Mucosa of descending colon (tissue), 3 donors: ENCODE measurements around the gene IFRD2. TPM values are rescaled to one million over a fixed set of nuclear protein-coding genes. Genes with fewer than 3 reads are reported as not detected.

Experiments
- ATAC-seq: fragments of 200-7000 bp; cut with Tn5 transposase; one replicate; pipeline ENCODE4 v1.9.1; 2020; ENCODE audit warnings: mild to moderate bottlenecking, moderate library complexity
- DNase-seq, 3 donors: peaks; one replicate each; pipeline ENCODE4 v3.0.0-alpha.2; 2020
- H3K36me3 ChIP-seq: fragments of 200-600 bp; one replicate; pipeline ENCODE4 v1.8.0; 2021; ENCODE audit warnings: low read depth, mild to moderate bottlenecking
- H3K4me1 ChIP-seq: fragments of 200-600 bp; one replicate; pipeline ENCODE4 v1.8.0; 2021; ENCODE audit warnings: low read depth, mild to moderate bottlenecking
- H3K4me3 ChIP-seq: fragments of 200-600 bp; one replicate; pipeline ENCODE4 v1.8.0; 2021; ENCODE audit warnings: mild to moderate bottlenecking
- H3K9me3 ChIP-seq: fragments of 200-600 bp; one replicate; pipeline ENCODE4 v1.8.0; 2021; ENCODE audit warnings: mild to moderate bottlenecking
- CTCF ChIP-seq: fragments of 200-600 bp; IDR thresholded peaks from one replicate; pipeline ENCODE4 v1.8.0; 2022; ENCODE audit warnings: antibody characterized with exemption, mild to moderate bottlenecking
- intact Hi-C, 2 donors: fragments of 100-400 bp; cut with DNase I in 1 of 2; cut with micrococcal nuclease in 1 of 2; formaldehyde crosslinking; loops; one replicate each; pipeline versions ENCODE4 v1.11.0 to v1.11.1; 2022; cut with DNase I, micrococcal nuclease
- total RNA-seq, 3 donors: library from RNA; stranded (reverse); fragmentation: NEBNext Ultra II Directional in 2 of 3; extraction: Animal tissue kit (Norgen Biotek cat#: 25700) in 2 of 3; gene quantifications; one replicate each; pipeline versions ENCODE4 v1.2.1 to v1.2.4, GENCODE V29; 2021 to 2023
- donor health status: DM: no; HTN: no; CAD: no; lungs with moderate emphysema.
- donor health status: DM: no; HTN: no; CAD: no.
- donor health status: DM: no; HTN: yes; CAD: no.

IFRD2 gene
- total RNA-seq, 3 donors from 2014 or later: 54.8 to 59.8 (median 57.0) TPM

GRCh38 chr3:50255251-50255615 lies 37.0 kb downstream of the IFRD2 start:
- no peak for TF ChIP-seq CTCF
- peaks cover 6% of the 10 kb centered on the region for H3K36me3 ChIP-seq
- no peak for DNase-seq

GRCh38 chr3:50254577-50255250 lies 37.5 kb downstream of the IFRD2 start:
- no peaks in the 10 kb centered on the region for H3K9me3 ChIP-seq
- no peak for TF ChIP-seq CTCF
- H3K4me1 ChIP-seq: peaks cover 2% of the 10 kb centered on the region
- no peak for DNase-seq
- intact Hi-C loops: no loop called here
- H3K36me3 ChIP-seq: peaks cover 6% of the 10 kb centered on the region
- peak; percentile 20 for ATAC-seq
- H3K4me3 ChIP-seq: no peak overlapping the region

More at GRCh38 chr3:50255251-50255615, 37.0 kb downstream of the IFRD2 start:
- Histone ChIP-seq H3K4me1 (peaks cover 4% of the 10 kb centered on the region), H3K9me3 (no peaks in the 10 kb centered on the region), H3K4me3 (no peak overlapping the region)
- ATAC-seq: no peak
- intact Hi-C loops: no loop called here

GRCh38 chr3:50251220-50251619 lies 41.0 kb downstream of the IFRD2 start:
- DNase-seq: no peak
- intact Hi-C loops: no loop called here
- no peak for TF ChIP-seq CTCF
- Histone ChIP-seq H3K4me3 (no peak overlapping the region), H3K36me3 (peaks cover 6% of the 10 kb centered on the region), H3K9me3 (no peaks in the 10 kb centered on the region), H3K4me1 (peaks cover 14% of the 10 kb centered on the region)
- peak; percentile 67 for ATAC-seq

- Histone ChIP-seq H3K36me3 (no peaks in the 10 kb centered on the region), H3K4me3 (no peak overlapping the region), H3K4me1 (peaks cover 21% of the 10 kb centered on the region), H3K9me3 (no peaks in the 10 kb centered on the region)
- ATAC-seq (no peak), DNase-seq (no peak)
- no peak for TF ChIP-seq CTCF
- intact Hi-C loops: no loop called here
Observed at GRCh38 chr3:50250514-50250913, 41.7 kb downstream of the IFRD2 start.

- Histone ChIP-seq H3K4me1 (peaks cover 28% of the 10 kb centered on the region), H3K9me3 (no peaks in the 10 kb centered on the region), H3K36me3 (no peaks in the 10 kb centered on the region), H3K4me3 (no peak overlapping the region)
- DNase-seq: no peak
- intact Hi-C loops: no loop called here
- ATAC-seq: no peak
- TF ChIP-seq CTCF: no peak
Observed at GRCh38 chr3:50249457-50249856, 42.8 kb downstream of the IFRD2 start.
